EH (cell line): ENCODE results near the gene GNG12.
"Not testable (repeated sequence)": the region's sequence is repeated elsewhere in the genome, so short reads cannot be mapped to it uniquely, and the experiment has no call there.

ENCODE experiments used
- DNase-seq: peaks from one replicate; pipeline ENCODE4 v3.0.0-alpha.2; 2015; ENCODE audit warnings: low read depth

The GNG12 gene

DNA sequence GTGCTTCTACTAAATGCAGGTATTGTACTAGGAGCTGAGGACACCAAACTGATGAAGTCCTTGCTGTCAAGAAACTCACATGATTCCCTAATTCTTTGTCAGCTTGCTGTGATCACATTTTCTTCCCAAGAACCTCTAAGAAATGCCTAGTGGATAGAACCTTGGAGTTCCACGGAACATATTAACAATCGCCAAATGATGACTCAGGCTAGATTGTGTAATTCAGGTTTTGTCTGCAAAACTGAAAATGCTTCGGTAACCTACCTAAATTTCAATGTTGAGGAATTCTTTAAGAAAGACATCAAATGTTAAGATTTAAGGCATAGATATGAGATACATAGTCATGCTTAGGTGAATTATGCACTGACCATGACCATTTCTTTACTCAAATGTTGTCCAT lies 150.0 kb downstream of the GNG12 start:
- peak; percentile 77 for DNase-seq

DNA sequence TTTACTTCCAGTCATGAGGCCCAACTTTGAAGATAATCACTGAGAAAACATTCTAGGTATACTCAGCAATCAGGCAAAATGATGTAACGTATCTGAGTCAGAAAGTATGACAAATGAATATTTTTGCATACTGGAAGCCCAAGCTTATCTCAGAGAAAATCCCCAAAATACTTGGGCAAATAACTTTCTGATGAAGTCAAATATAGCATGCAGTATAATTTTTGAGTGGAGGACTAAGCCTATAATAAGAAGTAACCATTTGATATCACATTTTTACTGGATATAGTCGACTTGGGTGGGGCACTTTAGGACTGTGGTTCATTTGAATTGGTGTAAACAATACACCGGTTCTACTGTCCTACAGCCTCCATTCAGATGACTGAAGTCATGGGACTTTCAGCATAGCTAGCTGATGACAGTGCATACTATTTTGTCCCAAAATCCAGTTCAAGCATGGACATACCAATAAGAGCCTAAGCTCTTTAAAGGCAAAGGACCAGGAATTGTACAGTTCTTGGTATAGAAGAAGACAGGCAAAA lies 150.5 kb downstream of the GNG12 start:
- peak; percentile 93 for DNase-seq

DNA sequence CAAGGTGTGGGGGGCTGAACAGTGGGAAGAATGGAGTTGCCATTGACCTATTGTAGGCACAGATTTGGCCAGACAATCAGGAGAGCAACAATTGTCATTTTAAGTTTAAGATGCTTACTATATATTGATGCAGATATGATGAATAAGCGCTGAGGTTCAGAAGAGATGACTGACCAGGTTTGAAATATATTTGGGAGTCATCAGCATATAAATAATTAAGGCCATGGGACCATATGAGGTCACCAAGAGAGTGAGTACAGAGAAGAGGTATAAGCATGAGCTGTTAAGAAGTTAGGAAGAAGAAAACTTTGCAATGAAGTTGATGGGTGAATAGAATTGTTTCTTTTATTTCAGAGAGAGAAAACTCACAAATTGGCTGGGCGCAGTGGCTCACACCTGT lies 152.8 kb downstream of the GNG12 start:
- DNase-seq: no peak

DNA sequence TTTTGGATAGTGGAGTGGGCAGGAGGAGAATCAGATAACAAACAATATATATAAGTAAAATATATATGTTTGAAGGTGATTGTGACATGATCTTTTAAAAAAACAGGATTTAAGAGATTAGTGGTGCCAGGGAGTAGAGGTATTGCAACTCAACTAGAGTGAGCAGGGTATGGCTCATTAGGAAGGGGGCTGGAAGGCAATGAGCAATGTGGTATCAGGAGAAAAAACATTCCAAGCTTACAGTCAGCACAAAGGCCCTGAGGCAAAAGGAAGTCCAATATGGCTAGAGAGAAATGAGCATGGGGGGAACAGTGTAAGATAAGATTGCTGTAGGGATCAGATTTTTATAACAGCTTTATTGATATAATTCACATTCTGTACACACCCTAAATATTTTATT lies 153.6 kb downstream of the GNG12 start:
- DNase-seq: peak; percentile 87

GRCh38 chr1:67677930-67678329 lies 155.3 kb downstream of the GNG12 start:
- DNase-seq: no peak

- no peak for DNase-seq
Observed at GRCh38 chr1:67677408-67677807, 155.9 kb downstream of the GNG12 start.

- DNase-seq: no peak
Observed at GRCh38 chr1:67676946-67677345, 156.3 kb downstream of the GNG12 start.

GRCh38 chr1:67676287-67676686 lies 157.0 kb downstream of the GNG12 start:
- DNase-seq: no peak

DNA sequence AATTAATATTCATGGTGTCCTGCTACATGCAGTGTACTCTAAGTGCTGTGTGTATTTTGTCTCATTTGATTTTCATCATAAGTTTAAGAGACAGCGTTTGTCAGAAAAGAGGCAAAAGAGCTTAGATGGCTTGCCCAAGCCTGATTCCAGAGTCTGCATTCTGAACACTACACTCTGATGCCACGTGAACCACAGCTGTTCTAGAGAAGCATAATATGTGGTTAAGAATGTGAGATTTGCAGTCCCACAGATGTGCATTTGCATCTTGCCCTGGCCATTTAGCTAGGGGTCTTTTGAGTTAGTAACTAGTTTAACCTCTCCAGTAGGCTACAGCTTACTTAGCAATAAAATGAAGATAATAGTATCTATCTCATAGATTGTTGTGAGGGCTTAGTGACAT lies 157.5 kb downstream of the GNG12 start:
- no peak for DNase-seq

- peak; percentile 65 for DNase-seq
Observed at GRCh38 chr1:67674260-67675011, 158.8 kb downstream of the GNG12 start.

- DNase-seq: no peak
Observed at GRCh38 chr1:67673468-67674201, 159.6 kb downstream of the GNG12 start.

DNA sequence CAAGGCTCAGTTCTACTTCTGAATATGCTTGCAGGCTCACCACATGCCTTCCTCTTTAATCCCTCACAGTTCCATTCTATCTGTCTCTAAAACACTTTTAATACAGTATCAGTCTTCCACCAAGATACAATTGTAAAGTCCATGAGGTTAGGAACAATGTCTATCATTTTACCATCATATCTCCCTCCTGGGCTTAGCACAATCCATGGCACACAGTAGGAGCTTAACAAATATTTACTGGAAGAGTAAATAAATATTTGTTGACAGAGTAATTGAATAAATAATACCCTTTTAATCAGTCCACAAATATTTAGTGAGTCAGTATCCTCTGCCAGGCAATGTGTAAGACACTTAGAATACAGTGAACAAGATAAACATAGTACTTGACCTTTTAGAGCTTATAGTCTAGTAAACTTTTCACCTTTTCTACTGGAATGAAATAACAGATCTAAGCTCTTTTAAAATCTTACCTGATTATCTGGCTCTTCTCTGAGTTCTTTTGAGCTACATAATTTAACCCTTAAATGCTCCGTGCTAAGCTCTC lies 160.9 kb downstream of the GNG12 start:
- no peak for DNase-seq

GRCh38 chr1:67668660-67669059 lies 164.6 kb downstream of the GNG12 start:
- peak; percentile 19 for DNase-seq

DNA sequence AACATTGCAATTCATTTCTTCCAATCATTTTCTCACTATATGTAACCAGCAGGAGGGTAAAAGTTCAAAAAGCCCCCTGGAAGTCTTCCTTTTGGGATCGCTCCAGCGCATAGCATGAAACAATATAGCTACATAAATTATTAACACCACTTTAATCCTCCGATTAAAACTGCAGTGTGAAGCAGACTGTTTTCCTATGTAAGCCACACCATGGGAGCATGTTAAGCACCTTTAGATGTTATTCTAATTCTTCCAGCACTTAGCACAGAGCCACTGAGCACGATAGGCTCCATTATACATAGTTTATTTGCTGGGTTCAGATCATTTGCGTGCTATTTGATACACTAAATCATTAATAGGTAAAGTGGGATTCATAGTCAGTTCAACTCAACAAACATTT lies 166.6 kb downstream of the GNG12 start:
- no peak for DNase-seq

DNA sequence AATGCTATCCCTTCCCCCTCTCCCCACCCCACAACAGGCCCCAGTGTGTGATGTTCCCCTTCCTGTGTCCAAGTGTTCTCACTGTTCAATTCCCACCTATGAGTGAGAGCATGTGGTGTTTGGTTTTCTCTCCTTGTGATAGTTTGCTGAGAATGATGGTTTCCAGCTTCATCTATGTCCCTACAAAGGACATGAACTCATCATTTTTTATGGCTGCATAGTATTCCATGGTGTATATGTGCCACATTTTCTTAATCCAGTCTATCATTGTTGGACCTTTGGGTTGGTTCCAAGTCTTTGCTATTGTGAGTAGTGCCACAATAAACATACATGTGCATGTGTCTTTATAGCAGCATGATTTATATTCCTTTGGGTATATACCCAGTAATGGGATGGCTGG lies 168.0 kb downstream of the GNG12 start:
- DNase-seq: not testable (repeated sequence)

DNA sequence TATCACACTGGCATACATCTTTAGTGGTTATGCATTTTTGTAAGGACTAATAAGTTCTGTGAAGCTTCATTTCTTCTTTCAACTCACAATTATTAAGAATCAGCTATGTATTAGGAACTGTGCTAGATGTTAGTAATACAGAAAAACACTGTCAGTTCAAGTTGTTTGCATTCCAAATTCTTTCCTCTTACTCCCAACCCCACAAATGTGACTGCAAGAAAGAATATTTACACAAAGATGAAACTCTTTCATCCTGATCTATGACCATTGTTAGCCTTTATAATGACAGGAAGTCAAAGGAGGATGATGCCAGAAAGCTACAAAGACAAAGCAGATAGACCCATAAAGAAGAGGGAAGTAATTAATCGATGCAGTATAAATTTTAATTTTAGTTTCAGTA lies 169.2 kb downstream of the GNG12 start:
- peak; percentile 63 for DNase-seq

GRCh38 chr1:67662884-67663283 lies 170.4 kb downstream of the GNG12 start:
- DNase-seq: peak; percentile 35

- no peak for DNase-seq
Observed at GRCh38 chr1:67659229-67659628, 174.0 kb downstream of the GNG12 start.

GRCh38 chr1:67657152-67657551 lies 176.1 kb downstream of the GNG12 start:
- DNase-seq: not testable (repeated sequence)

- no peak for DNase-seq
Observed at GRCh38 chr1:67655581-67655980, 177.7 kb downstream of the GNG12 start.

- no peak for DNase-seq
Observed at GRCh38 chr1:67653304-67653703, 180.0 kb downstream of the GNG12 start.

GRCh38 chr1:67652800-67653199 lies 180.5 kb downstream of the GNG12 start:
- DNase-seq: peak; percentile 69
